Tibial nerve (tissue), 3 donors: ENCODE results near the gene EID2B.

Source experiments
- EP300 ChIP-seq, 2 donors: sonication (generic); formaldehyde crosslinking; IDR thresholded peaks; one replicate each; pipeline ENCODE4 v1.6.1; 2017; ENCODE audit warnings: antibody characterized with exemption in 2 of 2, mild to moderate bottlenecking in 1 of 2
- POLR2A ChIP-seq, 2 donors: fragments of 450-650 bp; IDR thresholded peaks; one replicate each; pipeline ENCODE4 v1.6.1; 2017; ENCODE audit warnings: antibody characterized with exemption in 2 of 2, mild to moderate bottlenecking in 2 of 2, moderate library complexity in 2 of 2

DNA sequence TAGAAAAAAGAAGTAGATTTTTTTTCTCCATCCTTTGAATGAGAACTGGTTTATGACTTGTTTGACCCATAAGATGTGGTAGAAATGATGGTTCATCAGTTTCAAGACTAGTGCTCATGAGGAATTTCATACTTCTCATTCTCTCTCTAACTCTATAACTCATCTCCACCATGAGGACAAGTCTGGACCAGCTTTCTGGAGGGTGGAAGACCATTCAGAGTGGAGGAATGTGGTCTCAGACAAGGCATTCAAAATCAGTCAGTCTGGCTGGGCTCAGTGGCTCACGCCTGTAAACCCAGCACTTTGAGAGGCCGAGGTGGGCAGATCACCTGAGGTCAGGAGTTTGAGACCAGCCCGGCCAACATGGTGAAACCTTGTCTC lies 10.8 kb upstream of the EID2B start:
- no peak for TF ChIP-seq POLR2A (IDR thresholded peaks at IDR 0.05)
- TF ChIP-seq EP300 (IDR thresholded peaks at IDR 0.05) = no peak
